RWPE1 (cell line): Measurements from ENCODE around the gene FANCM.
"Not testable (repeated sequence)": the region's sequence is repeated elsewhere in the genome, so short reads cannot be mapped to it uniquely, and the experiment has no call there.

Experiments
- CTCF ChIA-PET: fragments of 350-600 bp; sonication (Branson Sonifier 250); formaldehyde crosslinking; extraction: SDS; loops from one replicate; lab custom pipeline; 2021; lab: Yijun Ruan, JAX
- POLR2A ChIA-PET: fragments of 400-600 bp; formaldehyde crosslinking; extraction: SDS; loops from one replicate; lab custom pipeline; 2020; ENCODE audit warnings: antibody characterized with exemption; ENCODE audit not compliant: low non-redundant PET; lab: Yijun Ruan, JAX
- DNase-seq: peaks from one replicate; pipeline ENCODE4 v3.0.0; 2012; ENCODE audit warnings: low spot score
- H3K27ac ChIP-seq: fragments of 450-650 bp; 2 replicates; pipeline ENCODE4 v1.5.1; 2017
- TF ChIP-seq, protein P1 (sequence below): fragments of 450-650 bp; conservative IDR thresholded peaks from 2 replicates; pipeline ENCODE4 v1.5.1; 2017; ENCODE audit warnings: low read depth, mild to moderate bottlenecking

Gene FANCM

GRCh38 chr14:45210159-45210558 lies 74.4 kb downstream of the FANCM start:
- no peak for DNase-seq
- TF ChIP-seq, protein P1, sequence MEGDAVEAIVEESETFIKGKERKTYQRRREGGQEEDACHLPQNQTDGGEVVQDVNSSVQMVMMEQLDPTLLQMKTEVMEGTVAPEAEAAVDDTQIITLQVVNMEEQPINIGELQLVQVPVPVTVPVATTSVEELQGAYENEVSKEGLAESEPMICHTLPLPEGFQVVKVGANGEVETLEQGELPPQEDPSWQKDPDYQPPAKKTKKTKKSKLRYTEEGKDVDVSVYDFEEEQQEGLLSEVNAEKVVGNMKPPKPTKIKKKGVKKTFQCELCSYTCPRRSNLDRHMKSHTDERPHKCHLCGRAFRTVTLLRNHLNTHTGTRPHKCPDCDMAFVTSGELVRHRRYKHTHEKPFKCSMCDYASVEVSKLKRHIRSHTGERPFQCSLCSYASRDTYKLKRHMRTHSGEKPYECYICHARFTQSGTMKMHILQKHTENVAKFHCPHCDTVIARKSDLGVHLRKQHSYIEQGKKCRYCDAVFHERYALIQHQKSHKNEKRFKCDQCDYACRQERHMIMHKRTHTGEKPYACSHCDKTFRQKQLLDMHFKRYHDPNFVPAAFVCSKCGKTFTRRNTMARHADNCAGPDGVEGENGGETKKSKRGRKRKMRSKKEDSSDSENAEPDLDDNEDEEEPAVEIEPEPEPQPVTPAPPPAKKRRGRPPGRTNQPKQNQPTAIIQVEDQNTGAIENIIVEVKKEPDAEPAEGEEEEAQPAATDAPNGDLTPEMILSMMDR: no peak
- CTCF ChIA-PET: interaction anchor here (0.8 kb wide), 1 partner anchor 287 kb away, joined by 4 read pairs; no protein-coding TSS in a partner anchor
- no peak overlapping the region for H3K27ac ChIP-seq
- POLR2A ChIA-PET: no interaction called here

DNA sequence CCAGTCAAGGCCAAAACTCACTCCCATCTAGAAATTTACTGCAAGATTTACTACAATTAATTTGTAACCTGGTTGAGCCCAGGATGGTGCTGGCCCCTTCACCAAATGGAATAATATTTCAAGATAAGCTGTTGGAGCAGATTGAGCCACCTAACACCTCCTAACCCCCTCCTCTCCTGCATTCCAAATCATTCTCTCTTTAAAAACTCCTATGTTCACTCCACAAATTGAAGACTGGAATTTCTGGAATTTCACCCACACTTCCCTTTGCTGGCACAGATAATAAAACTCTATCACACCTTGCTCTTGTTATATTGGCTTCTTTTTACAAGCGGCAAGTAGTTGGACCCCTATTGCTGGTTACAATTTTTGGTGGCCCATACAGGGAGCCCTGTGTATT lies 75.6 kb downstream of the FANCM start:
- POLR2A ChIA-PET: no interaction called here
- no peak for DNase-seq
- no peak overlapping the region for H3K27ac ChIP-seq
- TF ChIP-seq, protein P1: no peak
- CTCF ChIA-PET: interaction anchor here (1.0 kb wide), 1 partner anchor 9 kb away, joined by 3 read pairs; no protein-coding TSS in a partner anchor

DNA sequence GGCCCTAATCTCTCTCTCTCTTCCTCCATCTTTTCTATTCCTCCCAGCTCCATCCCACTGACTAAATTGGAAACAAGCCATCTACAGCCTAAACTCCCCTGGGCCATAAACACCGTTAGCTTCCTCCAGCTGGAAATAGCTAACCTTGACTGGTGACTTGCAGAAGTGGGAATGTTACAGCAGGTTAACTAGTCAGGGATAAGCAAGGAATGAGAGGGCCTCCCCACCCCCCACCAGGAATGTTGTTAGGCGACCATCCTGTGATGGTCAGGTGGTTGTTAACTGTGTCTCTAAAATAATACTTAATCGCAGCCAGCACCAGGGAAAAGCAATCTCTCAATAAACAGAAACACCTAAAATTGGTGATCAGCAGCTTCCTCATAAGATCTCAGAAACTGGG lies 76.5 kb downstream of the FANCM start:
- ChIA-PET CTCF (interaction anchor here (1.0 kb wide), 1 partner anchor 10 kb away, joined by 3 read pairs; no protein-coding TSS in a partner anchor), POLR2A (no interaction called here)
- TF ChIP-seq, protein P1: no peak
- H3K27ac ChIP-seq: no peak overlapping the region
- DNase-seq: no peak

DNA sequence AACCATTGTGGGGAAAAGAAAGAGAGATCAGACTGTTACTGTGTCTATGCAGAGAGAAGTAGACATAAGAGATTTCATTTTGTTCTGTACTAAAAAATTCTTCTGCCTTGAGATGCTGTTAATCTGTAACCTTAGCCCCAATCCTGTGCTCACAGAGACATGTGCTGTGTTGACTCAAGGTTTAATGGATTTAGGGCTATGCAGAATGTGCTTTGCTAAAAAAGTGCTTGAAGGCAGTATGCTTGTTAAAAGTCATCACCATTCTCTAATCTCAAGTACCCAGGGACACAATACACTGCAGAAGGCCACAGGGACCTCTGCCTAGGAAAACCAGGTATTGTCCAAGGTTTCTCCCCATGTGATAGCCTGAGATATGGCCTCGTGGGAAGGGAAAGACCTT lies 78.0 kb downstream of the FANCM start:
- POLR2A ChIA-PET, CTCF ChIA-PET, H3K27ac ChIP-seq, DNase-seq: not testable (repeated sequence)

- DNase-seq, H3K27ac ChIP-seq, POLR2A ChIA-PET, CTCF ChIA-PET: not testable (repeated sequence)
Observed at GRCh38 chr14:45214341-45214740, 78.6 kb downstream of the FANCM start.

GRCh38 chr14:45222485-45223262 lies 86.9 kb downstream of the FANCM start:
- TF ChIP-seq, protein P1: no peak
- no peak for DNase-seq
- CTCF ChIA-PET: no interaction called here
- H3K27ac ChIP-seq: no peak overlapping the region
- POLR2A ChIA-PET: interaction anchor here (0.6 kb wide), 1 partner anchor 82 kb away, joined by 3 read pairs; no protein-coding TSS in a partner anchor

DNA sequence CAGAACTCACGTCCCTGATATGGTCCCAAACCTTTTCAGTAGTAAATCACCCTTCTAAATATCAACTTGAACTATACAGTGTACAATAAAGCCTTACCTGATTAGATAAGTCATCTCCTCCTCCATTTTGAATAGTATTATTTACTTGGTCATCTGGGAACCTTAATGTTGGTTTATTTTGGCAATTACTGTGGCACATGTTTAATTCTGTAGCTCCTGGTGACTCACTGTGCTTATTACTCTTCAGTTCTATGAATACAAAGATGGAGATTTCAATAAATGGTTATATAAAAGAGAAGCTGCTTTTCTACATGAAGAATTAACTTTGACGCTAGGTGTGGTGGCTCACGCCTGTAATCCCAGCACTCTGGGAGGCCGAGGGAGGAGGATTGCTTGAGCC lies 91.8 kb downstream of the FANCM start:
- no peak overlapping the region for H3K27ac ChIP-seq
- TF ChIP-seq, protein P1: no peak
- CTCF ChIA-PET: interaction anchor here (0.7 kb wide), 1 partner anchor 437 kb away, joined by 3 read pairs; no protein-coding TSS in a partner anchor
- no peak for DNase-seq
- POLR2A ChIA-PET: no interaction called here
